ENCODE measurements around the gene ECHS1.

- TF ChIP-seq EZH2 (IDR thresholded peaks at IDR 0.05; ENCODE audit: insufficient read depth, poor library complexity, severe bottlenecking) (no peak), EZH2phosphoT487 (IDR thresholded peaks at IDR 0.05; ENCODE audit: insufficient read depth, low read depth) (no peak)
Measured at GRCh38 chr10:133355266-133355665, 17.9 kb downstream of the ECHS1 start.

Measured in GM23248 (cell line).